HG03103 (cell line): ENCODE measurements around the gene HIPK2.
A peak's percentile ranks its signal among the peaks of the same experiment; 100 is the strongest.

Experiments
- ATAC-seq: cut with Tn5 transposase; IDR thresholded peaks from one replicate; pipeline ENCODE4 v1.9.1; 2021; ENCODE audit warnings: low read depth; ENCODE audit not compliant: unreplicated experiment

The HIPK2 gene

DNA sequence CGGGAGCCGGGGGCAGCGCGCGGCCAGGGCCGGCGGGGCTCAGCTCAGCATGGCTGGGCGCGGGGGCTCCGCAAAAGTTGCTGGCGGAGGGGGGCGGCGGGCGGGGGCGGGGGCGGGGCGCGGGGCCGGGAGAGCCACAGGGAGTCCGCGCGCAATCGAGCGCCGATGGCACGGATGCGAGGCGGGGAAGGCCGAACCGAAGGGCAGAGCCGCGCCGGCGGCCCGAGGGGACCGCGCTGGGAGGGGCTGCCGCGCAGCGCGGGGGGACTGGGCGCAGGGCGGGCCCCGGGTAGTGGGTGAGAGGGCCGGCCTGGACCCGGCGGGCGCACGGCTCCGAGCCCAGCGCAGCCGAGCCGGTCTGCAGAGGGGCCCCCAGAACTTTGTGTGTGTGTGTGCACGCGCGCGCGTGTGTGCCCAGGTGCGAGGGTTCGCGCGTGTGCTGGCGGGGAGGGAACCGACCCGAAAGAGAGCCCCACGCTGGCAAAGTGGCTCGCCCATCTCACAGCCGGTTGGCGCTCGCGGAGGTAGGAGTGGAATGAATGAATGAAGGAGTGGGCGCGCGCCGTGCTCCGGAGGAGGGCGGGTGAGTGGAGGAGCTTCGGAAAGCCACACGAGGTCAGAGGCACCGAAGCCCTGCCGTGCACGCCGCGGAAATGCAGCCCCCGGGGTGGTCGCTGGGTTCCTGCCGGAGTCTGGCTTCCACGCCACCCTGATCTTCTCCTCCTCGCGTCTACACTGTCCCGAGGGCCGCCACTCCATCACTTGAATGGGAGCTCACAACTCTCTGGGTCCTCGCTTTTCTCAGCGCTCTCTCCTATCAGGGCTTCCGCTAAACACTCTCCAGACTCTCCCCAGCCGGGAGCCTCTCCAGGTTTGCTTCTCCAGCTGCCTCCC lies at the start of gene HIPK2:
Gene HIPK2, minus strand, starts transcription at position 51 of the 894 bp plus-strand sequence. CDS start 375 bp downstream, outside the sequence.
- ATAC-seq: peak; percentile 42

DNA sequence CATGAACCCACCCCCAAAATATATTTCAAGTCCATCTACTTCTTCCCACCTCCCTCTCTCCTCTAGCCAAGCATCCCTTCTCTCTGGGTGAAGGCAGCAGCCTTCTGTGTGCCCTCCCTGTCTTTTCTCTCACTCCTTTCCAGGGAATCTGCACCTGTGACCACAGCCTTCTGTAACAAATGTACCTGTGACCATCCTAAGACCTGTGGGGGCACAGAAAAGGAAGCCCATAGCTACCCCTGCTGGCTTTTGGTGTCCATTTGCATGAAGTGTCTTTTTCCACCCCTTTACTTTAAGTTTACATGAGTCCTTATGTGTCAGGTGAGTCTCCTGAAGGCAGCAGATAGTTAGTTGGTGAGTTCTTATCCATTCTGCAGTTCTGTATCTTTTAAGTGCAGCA lies 49.2 kb upstream of the HIPK2 start:
- no peak for ATAC-seq

DNA sequence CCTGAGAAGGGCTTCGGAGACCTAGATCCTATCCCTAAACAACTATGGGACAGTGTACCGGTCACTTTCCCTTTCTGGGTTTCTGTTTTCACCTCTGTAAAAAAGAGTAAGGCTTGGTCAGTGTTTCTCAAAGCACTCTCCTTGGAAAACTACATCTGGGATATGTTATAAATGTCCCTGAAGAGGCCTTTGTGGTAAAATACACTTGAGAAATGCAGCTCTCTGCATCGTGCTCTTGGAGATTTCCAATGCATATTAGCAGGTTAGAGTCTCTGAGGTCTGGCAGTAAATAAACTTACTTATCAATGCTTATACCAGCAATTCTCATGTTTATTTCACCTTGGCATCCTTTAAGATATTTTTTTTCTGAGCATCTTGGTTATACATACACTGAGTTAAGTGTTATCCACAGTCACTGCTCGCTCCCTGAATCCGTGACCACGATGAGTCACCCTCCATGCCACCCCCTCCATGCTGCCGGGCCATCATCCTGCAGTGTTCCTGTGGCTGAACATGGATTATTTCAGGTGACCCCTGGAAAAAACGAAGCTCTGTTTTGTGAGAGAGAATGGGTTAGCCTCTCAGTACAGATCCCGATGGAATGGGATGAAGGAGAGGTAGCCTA lies 48.0 kb upstream of the HIPK2 start:
- no peak for ATAC-seq

DNA sequence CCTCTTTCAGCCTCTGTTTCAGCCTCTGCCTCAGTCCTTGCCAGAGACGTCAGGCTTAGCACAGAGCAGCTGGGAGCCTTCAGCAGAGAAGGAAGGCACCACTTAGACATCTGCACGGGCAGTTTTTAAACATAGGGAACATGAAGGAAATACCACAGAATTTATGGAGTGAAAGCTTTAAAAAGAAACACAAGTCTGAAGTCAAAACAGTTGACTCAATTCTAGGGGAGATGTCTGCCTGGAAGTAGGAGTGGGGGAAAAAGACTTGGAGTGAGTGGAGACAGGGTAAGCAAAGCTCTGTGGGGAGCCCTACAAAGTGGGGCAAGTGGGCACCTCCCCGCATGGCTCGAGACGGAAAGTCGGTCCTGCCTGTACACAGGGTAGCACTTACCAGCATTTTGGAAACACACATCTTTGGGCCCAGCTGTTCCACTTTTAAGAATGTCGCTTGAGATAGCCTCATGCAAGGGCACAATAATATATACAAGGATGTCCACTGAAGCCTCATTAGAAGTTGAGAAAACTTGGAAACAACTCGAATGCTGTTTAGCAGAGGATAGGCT lies 46.2 kb upstream of the HIPK2 start:
- ATAC-seq: no peak

DNA sequence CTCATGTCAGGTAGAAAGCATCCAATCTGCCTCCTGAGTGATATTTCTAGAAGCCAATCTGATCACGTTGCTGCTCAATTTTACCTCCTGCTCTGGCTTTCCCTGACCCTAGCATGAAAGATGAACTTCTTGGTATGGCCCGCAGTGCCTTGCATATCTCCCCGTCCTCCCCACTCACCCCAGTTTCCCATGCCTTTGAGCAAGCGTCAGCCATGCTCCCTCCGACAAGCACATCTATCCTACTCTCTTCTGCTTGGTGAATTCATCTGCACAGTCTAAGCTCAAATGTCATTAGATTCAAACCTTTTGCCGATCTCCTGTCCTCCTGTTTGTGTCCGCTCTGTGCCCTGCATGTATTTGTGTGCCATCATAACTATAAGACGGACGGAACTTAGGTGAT lies 45.1 kb upstream of the HIPK2 start:
- ATAC-seq: no peak

DNA sequence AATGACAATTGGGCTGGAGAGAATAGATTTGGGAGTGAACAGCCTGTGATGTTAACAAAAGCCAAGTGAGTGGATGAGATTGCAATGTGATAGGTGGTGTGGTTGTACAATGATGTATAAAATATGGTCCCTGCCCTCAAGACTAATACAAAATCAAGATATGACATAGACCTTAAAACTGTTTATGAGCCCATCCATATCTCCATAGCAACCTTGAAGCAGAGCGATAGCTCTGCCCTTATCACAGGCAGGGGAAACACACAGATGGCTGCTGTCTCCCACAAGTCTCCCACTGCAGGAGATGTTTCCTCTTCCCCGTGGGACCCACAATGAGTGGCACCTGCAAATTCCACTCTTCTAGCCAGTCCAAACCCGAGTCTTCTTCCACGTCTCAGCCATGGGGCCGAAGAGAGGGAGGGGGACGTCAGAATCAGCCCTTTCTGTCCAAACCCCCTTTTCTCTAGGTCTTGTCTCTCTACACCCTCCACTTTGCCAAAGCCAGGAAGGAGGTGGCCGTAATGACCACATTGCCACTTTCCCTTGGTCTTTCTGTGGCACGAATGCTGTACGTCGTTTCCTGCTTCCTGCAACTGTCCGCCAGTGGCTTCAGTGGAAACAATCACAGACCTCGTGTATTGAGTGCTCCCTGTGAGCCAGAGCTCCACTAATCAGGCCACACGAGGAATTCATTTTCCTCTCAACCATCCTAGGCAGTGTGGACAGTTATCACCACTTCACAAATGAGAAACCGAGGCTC lies 43.7 kb upstream of the HIPK2 start:
- ATAC-seq: no peak

DNA sequence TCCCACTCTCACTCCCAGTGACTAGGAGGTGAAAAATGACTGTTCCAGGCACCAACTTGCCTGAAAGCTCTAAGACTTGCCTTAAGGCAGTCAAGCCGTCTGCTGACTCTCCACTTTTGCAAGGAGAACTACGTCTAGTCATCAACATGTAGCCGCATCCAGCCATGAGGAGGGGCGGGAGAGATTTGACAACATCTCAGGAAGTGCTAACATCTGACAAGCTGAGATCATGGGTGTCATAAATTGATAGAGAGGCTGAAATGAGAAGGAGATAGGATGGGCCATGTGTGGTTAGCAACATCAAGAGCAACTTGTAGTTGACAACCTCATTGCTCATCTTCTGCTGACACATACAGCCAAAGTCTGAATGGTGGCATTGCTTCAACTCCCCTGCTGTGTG lies 42.3 kb upstream of the HIPK2 start:
- ATAC-seq: no peak

DNA sequence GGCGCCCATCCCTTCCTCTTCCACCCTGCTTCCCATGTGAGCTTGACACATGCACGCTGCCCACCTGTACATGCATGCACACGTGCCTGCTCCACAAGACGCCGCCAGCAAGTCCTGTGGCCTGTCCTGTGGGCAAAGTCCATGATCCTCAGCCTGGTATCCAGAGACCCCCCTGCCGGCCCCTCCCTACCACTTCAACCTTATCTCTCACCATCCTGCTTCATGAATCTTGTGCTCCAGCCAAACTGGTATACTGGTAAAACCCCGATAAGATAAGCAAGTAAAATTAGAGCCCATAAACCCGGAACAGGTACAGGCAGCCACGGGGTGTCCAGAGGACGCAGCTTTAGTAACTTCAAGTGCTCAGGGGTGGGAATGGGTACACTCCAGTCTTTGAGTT lies 39.5 kb upstream of the HIPK2 start:
- ATAC-seq: no peak

DNA sequence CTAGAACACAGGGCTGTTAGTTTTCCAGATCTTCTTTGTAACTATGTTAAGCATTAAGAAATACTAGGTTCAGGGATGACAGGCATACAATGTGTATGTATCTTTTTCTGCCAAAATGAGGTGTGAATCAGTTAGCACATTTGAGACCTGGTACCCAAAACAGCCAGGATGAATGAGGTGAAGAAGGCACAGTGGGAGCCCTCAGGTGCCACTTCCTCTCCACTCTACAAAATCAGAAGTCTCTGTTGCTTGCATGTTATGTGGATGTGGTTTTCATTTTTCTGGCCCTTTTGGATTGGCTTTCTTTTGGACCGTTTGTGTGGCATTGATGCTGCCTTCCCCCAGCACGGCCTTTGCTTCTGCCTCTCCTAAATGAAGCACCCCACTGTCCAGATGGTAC lies 35.9 kb upstream of the HIPK2 start:
- ATAC-seq: no peak

DNA sequence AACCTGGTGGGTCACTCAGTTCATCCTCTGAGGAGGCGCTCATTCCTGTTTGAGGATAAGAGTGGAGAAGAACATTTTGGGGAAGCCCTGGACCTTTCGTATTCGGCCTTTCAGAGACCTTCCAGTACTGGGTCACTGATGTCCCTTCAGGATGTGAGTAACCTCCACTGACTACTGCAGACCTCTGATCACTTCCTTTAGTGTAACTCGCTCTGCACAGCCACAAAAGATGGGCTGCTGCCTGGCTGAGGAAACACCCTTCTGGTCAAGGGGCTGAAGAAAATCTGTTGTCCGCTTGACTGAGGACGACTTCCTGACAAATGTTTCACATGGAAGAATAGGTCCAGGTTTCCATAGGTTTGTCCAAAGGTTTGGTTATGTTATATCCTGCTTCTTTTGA lies 35.4 kb upstream of the HIPK2 start:
- no peak for ATAC-seq

DNA sequence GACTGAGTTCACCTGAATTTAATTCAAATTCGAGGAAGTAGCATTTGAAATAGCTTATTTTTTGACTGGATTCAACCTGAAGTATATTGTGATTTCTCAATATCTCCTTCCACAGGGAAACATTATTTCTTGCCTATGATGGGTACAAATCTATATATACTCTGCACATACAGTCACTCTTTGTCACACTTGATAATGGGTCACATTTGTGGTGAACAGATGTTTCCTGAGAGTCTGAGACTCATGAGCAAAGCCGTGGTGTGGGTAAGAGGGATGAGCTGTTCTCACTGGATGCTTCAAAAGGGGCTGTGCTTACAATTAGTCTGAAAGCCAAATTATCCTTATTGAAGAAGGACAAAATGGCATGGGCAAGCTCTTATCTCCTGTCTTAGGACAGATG lies 33.3 kb upstream of the HIPK2 start:
- no peak for ATAC-seq

DNA sequence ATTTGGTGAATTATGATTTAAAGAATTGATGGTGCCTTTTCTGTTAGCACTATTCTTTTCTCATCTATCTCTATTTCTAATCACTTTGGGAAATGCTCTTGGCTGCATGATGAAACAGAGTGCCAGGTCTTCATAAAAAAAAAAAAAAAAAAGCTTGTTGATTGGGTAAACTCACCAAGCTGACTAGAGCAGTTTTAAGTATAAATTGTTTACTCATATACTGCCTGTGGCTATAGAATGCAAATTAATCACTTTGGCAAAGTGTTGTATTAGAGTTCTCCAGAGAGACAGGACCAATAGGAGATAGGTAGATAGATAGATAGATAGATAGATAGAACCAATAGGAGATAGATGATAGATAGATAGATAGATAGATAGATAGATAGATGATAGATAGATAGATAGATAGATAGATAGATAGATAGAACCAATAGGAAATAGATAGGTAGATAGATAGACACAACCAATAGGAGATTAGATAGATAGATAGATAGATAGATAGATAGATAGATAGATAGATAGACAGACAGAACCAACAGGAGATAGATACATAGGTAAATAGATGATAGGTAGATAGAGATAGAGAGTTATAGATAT lies 31.1 kb upstream of the HIPK2 start:
- ATAC-seq: no peak

DNA sequence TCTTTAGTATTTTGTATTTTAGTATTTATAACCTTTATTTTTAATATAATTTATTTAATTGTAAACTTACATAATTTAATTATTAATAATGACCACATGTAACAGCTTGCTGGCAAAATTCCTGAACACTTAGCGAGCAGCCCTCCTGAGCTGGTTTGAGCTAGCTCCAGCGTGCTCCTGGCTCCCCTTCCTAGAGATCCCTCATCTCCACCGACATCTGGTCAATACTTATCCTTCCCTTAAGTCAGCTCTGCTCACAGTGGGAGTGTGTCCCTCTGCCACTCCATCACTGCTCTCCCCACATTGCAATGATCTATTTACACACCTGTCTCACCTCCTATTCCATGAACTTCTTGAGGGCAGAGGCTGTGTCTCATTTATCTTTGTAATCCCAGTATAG lies 30.6 kb upstream of the HIPK2 start:
- no peak for ATAC-seq

DNA sequence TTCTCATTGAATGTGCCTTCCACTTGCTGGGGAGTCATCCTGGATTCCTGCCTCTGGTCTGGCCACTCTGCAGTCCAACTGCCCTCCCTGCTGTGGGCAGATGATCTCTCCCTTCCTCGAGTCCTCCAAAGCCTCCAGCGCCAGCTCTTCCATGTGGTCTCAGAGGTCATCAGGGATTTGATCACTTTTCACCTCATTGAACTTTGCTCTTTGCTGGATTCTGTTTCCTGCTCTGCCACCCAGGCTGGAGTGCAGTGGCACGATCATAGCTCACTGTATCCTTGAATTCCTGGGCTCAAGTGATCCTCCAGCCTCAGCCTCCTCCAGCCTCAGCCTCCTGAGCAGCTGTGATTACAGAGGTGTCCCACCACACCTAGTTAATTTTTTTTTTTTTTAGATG lies 29.2 kb upstream of the HIPK2 start:
- ATAC-seq: no peak

DNA sequence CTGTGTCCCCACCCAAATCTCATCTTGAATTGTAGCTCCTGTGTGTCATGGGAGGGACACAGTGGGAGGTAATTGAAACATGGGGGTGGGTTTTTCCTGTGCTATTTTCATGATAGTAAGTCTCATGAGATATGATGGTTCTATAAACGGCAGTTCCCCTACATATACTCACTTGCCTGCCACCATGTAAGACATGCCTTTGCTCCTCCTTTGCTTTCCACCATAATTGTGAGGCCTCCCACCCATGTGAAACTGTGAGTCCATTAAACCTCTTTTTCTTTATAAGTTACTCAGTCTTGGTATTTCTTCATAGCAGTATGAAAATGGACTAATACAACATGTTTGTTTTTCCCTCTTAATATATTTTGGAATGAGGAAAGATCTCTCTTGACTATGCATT lies 26.8 kb upstream of the HIPK2 start:
- no peak for ATAC-seq

DNA sequence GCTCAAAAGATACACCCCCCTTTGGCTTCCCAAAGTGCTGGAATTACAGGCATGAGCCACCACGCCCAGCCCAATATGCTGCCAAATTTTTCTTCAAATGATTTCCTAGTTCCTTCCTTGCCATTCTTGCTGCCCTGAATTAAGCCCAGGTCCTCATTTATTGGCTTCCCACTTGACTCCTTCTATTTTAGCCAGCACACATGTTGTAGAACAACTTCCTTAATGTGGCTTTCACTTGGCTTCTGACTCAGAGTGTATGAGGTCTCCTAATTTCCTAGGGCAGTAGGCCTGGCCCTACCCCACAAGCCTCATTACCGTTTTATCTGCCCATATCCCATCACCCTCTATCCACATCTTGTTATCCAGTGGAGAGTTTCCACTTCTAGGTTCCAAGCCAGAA lies 21.8 kb upstream of the HIPK2 start:
- ATAC-seq: peak; percentile 60

DNA sequence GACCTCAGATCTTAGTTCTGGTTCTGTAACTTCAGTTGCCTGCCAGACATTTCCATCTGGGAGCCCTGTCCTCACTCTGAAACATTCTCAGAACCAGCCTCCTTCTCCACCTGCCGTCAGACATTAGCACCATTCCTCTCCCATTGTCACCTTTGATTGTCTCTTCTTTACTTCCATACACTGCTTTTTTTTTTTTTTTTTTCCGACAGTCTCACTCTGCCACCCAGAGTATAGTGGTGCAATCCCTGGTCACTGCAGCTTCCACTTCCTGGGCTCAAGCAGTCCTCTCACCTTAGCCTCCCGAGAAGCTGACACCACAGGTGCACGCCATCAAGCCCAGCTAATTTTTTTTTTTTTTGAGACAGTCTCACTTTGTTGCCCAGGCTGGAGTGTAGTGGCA lies 21.1 kb upstream of the HIPK2 start:
- no peak for ATAC-seq

DNA sequence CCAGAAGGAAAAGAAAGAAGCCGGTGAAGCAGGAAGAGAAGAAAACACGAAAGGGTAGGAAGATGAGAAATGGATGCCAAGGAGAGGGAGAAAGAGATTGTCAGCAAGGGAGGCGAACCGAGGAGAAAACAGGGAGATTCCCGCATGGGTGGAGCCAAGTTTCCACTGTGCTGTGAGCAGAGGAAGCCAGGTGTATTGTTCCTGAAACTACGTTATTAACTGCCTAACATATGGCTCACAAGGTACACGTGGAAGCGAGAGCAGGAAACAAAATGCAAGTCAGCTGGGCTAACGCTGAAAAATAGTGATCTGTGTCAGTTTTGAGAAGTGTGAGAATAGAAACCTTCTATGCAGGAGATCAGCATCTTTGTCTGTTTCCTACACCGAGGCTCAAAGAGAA lies 20.4 kb upstream of the HIPK2 start:
- peak; percentile 78 for ATAC-seq

DNA sequence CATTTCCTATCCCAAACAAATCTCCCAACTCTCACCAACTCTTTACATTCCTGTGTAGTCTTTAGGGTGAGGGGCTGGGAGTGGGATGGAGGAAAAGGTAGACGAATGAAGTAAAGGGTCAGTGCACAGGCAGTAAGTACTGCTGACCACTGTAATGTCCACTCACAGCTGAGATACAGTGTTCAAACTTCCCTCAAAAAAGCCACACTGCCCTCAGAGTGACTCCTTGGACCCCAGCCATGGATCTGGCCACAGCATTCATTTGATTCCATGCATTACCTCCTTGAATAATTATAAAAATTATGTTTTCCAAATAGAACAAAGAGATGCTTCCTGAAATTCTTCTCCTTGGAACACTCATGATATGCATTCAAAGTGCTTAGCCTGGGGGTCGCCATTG lies 19.8 kb upstream of the HIPK2 start:
- ATAC-seq: no peak

DNA sequence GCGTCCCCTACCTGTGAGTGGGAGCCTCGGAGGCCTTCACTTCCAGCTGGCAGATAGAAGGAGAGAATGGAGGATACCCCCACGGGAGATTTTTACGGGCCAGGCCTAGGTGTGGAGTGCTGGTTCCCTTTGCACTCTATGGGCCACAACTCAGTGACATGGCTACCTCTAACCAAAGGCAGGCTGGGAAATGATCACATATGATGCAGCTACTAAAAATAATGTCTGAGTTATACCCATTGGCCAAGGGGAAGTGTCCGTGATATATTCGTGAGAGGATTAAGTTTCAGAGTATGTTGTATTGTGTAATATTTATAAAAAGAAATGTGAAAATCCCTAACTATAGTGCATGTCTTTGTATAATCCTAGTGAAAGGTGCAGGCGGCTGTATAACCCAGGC lies 13.5 kb upstream of the HIPK2 start:
- no peak for ATAC-seq

DNA sequence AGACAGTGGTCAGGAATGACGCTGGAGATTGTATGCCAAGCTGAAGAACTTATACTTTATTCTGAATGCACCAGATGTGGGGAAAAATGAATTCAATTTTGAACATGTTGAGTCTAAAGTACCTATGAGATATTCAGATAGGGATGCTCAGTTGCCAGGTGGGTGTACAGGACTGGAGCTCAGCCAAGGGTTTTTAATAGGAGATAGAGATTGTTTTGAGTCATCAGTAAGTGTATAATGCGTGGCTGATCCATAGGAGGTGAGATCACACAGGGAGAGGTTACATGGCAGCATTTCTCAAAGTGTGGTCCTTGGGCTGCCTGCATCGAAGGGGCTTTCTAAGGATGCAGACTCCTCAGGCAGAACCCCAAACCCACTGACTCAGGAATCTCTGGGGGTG lies 6.8 kb upstream of the HIPK2 start:
- no peak for ATAC-seq
